Activated T-cell treated with anti-CD3 and anti-CD28 coated beads for 24 hours (primary cell): Measurements from ENCODE around the gene PCGF3.
"Not testable (repeated sequence)": the region's sequence is repeated elsewhere in the genome, so short reads cannot be mapped to it uniquely, and the experiment has no call there.

Source experiments
- DNase-seq: peaks from one replicate; pipeline ENCODE4 v3.0.0-alpha.2; 2020; ENCODE audit warnings: low read depth

The PCGF3 gene

GRCh38 chr4:704198-704891 lies 1.3 kb upstream of the PCGF3 start:
- no peak for DNase-seq

GRCh38 chr4:704971-705277 lies 708 bp upstream of the PCGF3 start:
- DNase-seq = no peak

- not testable (repeated sequence) for DNase-seq
Measured at GRCh38 chr4:706083-706633, 526 bp downstream of the PCGF3 start.

GRCh38 chr4:706834-707598 lies 1.4 kb downstream of the PCGF3 start:
- no peak for DNase-seq

GRCh38 chr4:707929-708630 lies 2.4 kb downstream of the PCGF3 start:
- DNase-seq = no peak

GRCh38 chr4:708631-708933 lies 3.0 kb downstream of the PCGF3 start:
- DNase-seq = no peak

- no peak for DNase-seq
Measured at GRCh38 chr4:709348-709747, 3.7 kb downstream of the PCGF3 start.

GRCh38 chr4:710116-710515 lies 4.5 kb downstream of the PCGF3 start:
- DNase-seq = no peak

GRCh38 chr4:710916-711315 lies 5.3 kb downstream of the PCGF3 start:
- no peak for DNase-seq

- no peak for DNase-seq
Measured at GRCh38 chr4:712093-712492, 6.5 kb downstream of the PCGF3 start.

GRCh38 chr4:712916-713632 lies 7.4 kb downstream of the PCGF3 start:
- DNase-seq = no peak

GRCh38 chr4:714087-714486 lies 8.5 kb downstream of the PCGF3 start:
- DNase-seq = no peak

GRCh38 chr4:717601-718320 lies 12.1 kb downstream of the PCGF3 start:
- no peak for DNase-seq

- no peak for DNase-seq
Measured at GRCh38 chr4:718460-718859, 12.8 kb downstream of the PCGF3 start.

- no peak for DNase-seq
Measured at GRCh38 chr4:720111-720860, 14.7 kb downstream of the PCGF3 start.

GRCh38 chr4:721261-722168 lies 15.9 kb downstream of the PCGF3 start:
- DNase-seq = no peak

GRCh38 chr4:722169-722725 lies 16.6 kb downstream of the PCGF3 start:
- DNase-seq = no peak

GRCh38 chr4:722851-723360 lies 17.3 kb downstream of the PCGF3 start:
- no peak for DNase-seq

- DNase-seq = no peak
Measured at GRCh38 chr4:723751-724530, 18.3 kb downstream of the PCGF3 start.
